Esophagus muscularis mucosa (tissue), 4 donors: ENCODE data around the gene NDEL1.

Experiments used
- CTCF ChIP-seq, 3 experiments: fragments of 200-600 bp in 2 of 3; fragments of 450-650 bp in 1 of 3; sonication (generic) in 2 of 3; IDR thresholded peaks; one replicate each; pipeline ENCODE4 v1.5.1; 2017 to 2019; ENCODE audit warnings: antibody characterized with exemption in 3 of 3, mild to moderate bottlenecking in 2 of 3, moderate library complexity in 1 of 3
- EP300 ChIP-seq: sonication (generic); formaldehyde crosslinking; IDR thresholded peaks from one replicate; pipeline ENCODE4 v1.6.1; 2017; ENCODE audit warnings: antibody characterized with exemption
- POLR2AphosphoS5 ChIP-seq, 2 donors: sonication (generic); formaldehyde crosslinking; IDR thresholded peaks; one replicate each; pipeline ENCODE4 v1.6.1; 2017; ENCODE audit warnings: antibody characterized with exemption in 2 of 2

- TF ChIP-seq CTCF (IDR thresholded peaks at IDR 0.05) = no peak
- TF ChIP-seq EP300 = no peak
- no peak for TF ChIP-seq POLR2AphosphoS5 (IDR thresholded peaks at IDR 0.05)
These were observed 33.3 kb downstream of the NDEL1 start for GRCh38 chr17:8468980-8469379.
